HG03097 (cell line): Measurements from ENCODE around the gene RSBN1.

Experiments used
- ATAC-seq: cut with Tn5 transposase; IDR thresholded peaks from one replicate; pipeline ENCODE4 v1.9.1; 2021; ENCODE audit not compliant: unreplicated experiment, low FRiP score

The RSBN1 gene

DNA sequence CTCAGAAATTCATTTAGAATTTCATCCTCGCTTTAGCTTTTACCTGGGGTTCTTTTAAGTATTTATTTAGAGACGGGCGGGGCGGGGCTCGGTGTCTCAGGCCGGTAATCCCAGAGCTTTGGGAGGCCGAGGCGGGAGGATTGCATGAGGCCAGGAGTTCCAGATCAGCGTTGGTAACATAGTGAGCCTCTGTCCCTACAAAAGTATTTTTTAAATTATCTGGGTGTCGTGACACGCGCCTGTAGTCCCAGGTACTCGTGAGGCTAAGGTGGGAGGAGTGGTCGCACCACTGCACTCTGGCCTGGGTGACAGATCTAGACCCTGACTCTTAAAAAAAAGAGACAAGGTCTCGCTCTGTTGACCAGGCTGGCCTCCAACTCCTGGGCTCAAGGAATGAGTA is 942 bp upstream of the RSBN1 start:
- no peak for ATAC-seq

DNA sequence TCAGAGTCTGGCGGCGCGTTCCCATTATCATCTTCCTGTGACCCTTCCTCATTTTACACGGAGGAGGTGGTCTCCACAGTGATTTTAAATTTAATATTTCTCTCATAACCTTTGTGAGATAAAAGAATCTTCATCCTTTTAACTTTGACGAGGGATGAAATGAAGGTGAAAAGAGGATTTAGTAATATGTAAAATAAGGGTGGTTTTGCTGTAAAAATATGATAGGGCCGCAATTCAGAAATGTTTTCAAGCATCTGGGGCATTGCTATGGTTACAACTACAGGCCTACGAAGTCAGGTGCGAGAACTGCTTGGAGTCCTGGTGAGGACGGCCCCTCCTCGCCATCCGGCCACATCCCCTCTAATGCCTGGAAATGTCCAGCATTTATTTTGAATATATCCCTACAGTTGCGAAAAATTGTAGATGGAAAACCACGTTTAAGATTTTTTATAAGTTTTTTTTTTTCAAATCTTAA is 422 bp upstream of the RSBN1 start:
- no peak for ATAC-seq

DNA sequence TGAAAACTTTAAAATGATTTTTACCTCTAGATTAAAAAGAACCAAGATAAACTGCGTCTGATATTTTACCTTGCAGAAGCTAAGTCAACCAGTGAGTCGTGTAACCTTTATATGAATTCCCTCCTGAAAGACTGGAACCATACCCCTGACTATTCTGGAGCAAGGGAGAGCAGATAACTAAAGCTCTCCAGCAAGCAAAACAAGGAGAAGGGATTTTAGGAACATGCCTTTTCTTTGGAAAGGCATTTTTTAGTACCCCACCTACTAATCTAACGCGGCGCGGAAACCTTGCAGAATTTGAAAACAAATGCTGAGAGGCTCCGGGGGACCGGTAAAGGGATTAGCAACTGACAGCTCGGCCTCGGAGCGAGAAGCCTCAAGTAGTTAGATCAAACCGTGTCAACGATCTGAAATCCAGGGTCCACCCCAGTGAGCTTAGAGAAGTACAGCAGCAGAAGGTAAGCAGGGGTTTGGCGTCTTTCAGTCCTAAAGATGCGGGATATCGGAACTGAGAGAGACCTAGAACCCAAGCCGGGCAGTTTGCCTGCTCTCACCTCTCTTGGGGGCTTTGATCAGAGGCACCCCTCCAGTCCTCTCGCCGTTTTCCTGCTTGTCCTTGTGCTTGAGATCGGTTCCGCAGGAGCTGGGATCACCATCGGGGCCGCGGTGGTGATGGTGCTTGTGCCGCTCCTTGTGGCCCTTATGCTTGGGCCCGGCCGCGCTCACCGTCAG is 954 bp downstream of the RSBN1 start:
- no peak for ATAC-seq

DNA sequence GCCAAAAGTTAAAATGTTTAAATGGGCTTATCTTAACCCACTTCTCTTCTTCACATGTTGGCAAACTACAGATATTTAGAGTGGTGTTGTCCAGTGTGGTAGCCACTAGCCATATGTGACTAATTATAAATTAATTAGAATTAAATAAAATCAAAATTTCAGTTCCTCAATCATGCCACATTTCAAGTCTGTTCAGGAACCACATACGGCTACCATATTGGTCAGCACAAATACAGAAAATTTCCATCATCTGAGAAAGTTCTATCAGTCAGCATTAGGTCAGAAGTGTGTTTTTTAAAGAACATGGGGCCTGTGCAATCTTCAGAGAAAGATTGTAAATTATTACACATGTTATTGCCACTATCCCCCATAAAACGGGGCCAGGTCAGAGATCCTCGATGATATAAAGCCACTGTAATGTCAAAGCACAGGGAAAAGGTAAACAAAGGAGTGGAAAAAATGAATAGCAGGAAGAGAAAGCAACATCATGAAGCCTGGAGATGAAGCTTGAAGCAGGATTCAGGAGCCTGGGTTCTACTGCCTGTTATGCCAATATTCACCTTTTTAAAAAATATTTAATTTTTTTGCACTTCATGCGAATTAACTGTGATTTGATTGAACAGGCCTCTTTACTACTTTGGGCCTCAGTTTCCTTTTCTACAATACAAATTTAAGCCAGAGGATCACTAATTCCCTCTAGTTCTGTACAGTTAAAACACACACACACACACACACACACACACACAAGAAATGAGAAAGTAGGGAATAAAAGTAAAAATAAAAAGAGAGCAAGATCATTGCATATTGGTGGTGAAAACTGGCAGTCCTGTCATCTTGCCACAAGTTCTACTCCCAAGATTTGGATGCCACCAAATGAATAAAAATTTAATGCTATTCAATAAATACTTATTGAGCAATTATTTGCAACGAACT is 2.3 kb downstream of the RSBN1 start:
- ATAC-seq, result no peak

DNA sequence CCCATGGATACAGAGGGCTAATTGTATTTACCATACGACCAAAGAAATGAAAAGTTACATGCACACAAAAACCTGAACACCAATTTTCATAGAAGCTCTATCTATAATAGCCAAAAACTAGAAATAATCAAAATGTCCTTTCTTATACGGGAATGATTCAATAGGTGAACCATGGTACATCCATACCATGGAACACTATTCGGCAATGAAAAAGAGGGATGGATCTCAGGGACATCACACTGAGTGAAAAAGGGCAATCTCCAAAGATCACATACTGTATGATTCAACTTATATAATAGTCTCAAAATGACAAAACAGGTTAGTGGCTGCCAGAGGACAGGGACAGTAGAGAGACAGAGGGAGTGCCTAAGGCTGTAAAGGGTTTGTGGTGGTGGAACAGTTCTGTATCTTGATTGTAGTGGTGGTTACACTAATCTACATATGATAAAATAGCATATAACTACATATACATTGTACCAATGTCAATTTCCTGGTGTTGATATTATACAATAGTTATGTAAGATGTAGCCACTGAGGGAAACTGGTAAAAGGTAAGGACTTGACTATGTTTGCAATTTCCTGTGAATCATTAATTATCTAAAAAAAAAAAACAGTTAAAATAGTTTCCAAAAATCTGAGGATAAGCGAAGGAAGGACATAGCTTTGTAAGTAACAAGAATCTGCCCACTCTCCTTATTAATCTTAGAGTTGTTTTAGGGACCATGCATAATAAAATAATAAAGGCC is 3.7 kb downstream of the RSBN1 start:
- ATAC-seq, result no peak

DNA sequence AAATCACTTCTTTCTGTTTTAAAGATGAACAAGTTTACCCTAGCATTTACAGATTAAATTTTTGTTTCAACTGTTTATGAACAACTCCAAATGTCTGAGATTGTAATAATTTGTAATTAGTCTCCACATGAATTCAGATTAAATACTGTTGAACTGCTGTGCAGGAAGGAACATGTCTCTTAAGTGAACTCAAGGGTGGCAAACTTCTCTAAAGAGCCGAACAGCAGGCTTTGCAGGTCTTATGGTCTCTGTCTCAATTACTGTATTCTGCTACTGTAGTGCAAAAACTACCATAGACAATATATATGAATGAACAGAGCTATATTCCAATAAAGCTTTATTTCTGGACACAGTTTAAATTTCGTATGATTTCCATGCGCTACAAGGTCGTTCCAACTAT is 6.6 kb downstream of the RSBN1 start:
- no peak for ATAC-seq

DNA sequence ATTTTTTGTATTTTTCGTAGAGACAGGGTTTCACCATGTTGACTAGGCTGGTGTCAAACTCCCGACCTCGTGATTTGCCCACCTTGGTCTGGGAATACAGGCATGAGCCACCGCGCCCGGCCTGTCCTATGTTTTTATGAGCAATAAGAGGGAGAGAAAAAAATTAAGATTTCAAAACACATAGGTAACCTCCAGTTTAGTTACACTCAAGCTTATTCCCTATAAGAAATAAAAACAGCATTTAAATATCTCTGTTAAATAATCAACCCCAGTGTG is 7.1 kb downstream of the RSBN1 start:
- no peak for ATAC-seq

DNA sequence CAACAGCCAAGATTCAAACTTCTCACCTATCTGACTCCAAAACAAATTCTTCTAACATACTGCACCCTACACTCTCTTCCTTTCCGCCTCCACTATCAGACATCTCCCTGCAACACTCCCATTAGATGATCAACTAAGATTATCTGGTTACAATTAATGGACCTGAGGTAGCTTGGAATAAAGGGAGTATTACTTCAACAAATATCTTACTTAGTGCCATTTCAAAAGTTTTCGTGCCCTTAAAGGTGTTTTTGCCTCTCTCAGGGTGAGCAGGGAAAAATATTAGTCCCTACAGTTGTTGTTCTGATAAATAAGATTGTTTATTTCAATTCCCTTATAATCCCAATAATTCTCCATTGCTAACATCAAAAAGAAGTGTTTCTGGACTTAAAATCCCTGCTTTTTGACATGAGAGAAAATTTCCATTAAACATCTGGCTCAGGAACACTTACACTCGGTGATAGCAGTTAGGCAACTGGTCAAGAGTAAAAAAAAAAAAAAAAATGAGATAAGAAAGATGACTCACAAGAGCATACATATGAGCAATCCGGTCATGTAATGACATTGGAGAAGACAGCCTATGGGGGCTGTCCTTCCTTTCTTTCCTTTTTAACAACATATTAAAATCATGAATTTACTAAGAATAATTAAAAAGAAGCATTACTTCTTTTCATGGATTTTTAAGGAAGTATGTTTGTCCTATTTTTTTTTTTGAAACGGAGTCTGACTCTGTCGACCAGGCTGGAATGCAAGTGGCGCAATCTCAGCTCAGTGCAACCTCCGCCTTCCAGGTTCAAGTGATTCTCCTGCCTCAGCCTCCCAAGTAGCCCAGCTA is 7.6 kb downstream of the RSBN1 start:
- ATAC-seq, result no peak

DNA sequence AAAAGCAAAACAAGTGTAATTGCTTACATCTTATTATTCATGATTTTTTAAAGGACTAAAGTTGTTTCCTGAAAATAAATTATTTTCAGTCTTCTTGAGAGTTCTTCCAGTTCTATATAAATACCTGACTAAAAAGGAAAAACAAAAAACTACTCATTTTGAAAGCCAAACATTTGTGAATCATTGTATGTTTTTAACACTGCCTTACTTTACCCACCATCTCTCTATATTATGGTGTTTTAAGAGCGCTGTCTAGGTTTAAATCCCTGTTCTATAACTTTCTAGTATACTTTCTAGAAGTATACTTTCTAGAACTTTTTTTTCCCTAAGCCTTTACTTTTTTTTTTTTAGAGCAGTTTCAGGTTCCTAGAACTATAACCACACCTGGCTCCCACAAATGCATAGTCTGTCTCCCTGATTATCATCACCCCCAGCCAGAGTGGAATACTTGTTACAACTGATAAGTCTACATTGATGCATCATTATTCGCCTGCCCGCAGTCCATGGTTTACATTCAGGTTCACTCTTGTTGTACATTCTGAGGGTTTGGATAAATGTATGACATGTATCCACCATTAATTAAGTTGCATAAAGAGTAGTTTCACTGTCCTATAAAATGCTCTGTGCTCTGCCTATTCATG is 9.8 kb downstream of the RSBN1 start:
- no peak for ATAC-seq

DNA sequence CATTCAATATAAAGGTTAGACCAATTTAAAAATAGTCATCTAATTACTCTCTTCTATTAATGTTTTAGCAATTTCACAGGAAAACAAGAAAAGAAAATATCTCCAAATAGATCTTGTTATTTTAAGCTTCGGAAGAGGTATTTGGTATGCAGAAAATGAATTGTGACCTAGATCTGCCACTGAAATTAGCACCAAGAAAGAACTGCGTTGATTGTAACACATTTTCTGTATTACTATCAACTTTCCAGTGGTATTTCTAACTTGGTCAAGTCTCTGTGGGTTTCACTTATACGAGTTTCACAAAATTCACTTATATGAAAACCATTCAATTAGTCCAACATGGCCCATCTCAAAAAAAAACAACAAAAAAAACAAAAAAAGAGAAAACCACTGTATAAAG is 11.8 kb downstream of the RSBN1 start:
- no peak for ATAC-seq

DNA sequence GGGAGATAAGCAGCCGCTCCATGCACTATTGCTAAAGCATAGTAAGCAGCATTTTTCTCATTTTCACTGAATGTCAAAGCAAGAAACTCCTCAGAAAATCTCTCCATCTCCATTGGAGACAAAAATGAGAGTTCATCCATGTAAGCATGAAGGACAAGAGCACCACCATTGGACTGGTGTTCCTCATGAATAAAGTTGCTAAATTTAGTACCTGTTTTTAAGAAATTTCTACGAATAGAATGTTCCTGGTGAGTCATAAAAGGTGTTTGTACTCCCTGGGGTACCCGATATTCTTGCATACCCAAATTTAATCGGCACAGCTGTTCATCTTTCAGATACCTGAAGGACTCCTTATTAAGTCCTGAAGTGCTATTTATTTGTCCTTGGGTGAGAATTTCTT is 14.8 kb downstream of the RSBN1 start:
- ATAC-seq, result no peak

DNA sequence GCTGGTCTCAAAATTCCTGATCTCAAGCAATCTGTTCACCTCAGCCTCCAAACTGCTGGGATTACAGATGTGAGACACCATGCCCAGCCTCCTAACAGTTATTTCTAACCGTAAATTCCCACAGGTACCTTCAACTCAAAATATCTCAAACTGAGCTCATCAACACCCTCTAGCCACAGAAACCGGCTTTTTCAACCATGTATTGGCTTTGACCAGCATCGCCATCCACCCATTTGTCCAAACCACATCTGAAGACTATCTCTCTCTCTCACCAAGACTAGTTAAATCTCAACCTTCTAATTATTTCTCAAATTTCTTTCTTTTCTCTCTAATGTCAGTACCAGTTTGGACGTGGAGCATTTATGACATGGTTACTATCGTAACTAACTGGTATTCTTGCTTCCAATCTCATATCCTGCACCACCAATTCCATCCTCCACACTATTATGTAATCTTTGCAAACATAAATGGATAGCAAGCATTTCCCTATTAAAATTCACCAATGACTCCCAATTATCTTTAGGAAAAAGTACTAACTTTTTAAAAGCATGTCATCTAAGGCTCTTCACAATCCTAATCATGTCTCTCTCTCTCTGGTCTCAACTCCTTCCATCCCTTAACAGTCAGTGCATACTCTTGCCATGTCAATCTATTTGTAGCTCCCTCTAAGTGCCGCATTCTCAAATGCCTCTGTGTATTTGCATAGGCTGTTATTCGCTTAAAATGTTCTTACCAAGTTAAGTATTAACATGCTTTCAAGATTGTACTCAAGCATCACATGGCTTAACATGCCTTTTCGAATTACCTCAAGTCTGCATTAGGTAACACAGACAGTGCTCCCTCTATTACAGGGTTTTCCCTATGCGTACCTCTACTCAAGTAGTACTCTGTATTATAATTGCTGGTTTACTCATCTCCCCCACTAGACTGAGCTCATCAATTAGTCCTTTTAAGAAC is 18.1 kb downstream of the RSBN1 start:
- ATAC-seq, result no peak

DNA sequence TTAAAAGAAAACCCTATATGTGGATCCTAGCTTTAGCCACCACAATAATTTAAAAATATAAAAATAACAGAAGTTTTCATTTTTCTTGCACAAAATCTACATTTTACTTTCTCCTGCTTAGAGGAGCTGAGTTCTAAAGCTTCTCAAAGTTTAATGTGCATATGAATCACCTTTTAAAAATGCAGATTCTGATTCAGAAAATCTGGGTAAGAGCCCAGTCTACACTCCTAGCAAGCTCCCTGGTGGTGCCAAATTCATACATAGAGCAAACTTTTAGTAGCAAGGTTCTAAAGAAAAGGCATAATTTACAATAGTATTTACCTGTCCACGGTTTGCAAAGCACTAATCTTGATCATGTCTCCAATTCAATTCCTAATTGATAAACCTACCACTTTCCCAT is 19.3 kb downstream of the RSBN1 start:
- ATAC-seq, result no peak

DNA sequence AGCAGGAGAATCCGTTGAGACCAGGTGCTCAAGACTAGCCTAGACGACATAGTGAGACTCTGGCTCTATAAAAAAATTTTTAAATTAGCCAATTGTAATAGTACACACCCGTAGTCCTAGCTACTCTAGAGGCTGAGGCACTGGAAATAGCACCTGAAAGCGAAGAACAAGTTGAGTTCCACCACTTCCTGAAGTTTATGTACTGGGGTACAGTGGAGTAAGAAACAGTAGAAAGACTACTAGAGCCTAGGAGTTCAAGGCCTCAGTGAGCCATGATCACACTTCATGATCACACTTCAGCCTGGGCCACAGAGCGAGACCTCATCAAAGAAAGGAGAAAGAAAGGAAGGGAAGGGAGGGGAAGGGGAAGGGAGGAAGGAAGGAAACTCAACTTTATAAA is 19.8 kb downstream of the RSBN1 start:
- ATAC-seq, result no peak

DNA sequence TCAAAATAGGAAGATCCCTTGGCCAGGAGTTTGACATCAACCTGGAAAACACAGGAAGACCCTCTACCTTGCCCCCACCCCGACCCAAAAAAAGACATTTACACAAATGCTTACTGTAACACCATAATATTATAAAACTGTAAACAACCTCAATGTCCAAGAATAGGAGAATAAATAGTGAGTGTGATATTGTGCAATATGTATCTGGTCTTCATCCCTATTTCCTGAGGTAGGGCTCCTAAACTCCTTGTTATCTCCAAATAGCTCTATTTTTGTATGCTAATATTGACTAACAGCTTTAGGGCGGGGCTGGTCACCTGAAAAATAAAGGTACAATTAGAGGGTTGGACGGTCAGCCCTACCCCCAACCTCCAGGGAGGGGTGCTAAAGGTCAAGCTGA is 23.5 kb downstream of the RSBN1 start:
- no peak for ATAC-seq

DNA sequence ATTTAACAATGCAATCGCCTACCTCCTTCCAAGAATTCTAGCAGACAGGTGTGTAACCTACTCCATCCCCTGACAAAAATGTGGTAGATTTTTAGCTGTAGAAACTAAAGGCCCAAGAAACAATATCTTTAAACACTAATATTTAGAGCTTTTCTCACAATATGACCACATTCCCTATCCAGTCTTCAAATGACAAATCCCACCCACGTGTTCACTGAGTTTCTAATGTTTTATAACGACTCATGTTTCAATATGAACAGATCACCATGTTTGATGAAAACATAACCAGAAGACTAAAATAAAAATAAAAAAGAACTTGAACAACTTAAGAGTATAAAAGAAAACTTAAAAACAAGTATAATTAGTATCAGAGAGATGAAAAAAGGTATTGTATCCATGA is 24.6 kb downstream of the RSBN1 start:
- ATAC-seq, result no peak

DNA sequence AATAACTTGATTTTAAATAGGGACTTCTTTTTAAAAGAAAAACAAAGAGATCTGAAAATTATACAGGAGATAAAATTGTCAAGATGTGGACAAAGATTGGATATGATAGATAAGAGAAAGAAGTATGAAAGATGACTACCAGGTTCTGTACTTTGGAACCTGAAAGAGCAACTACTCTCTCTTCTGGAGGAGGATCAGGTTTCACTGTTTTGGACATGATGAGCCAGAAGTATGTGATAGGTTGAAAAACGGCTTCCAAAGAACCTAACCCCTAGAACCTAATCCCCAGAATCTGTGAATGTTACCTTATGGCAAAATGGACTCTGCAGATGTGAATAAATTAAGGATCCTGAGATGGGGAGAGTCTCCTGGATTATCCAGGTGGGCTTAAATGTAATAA is 26.2 kb downstream of the RSBN1 start:
- no peak for ATAC-seq

DNA sequence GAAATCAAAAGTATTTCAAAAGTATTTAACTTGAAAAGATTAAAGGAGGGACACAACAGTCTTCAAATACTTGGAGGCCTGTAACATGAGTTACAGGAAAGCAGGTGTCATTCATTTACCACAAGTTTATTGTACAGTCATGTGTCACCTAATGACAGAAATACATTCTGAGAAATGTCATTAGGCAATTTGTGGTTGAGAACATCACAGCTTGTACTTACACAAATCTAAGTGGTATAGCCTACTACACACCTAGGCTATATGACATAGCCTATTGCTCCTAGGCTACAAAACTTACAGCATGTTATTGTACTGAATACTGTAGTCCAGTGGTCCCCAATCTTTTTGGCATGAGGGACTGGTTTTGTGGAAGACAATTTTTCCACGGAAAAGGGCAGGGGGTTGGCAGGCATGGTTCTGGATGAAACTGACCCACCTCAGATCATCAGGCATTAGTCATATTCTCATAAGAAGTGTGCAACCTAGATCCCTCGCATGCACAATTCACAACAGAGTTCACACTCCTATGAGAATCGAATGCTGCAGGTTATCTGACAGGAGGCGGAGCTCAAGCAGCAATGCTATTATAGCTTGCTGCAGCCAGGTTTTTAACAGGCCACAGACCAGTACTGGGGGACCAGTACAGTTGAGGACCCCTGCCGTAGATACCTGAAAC is 28.0 kb downstream of the RSBN1 start:
- ATAC-seq, result peak; percentile 59
